ENCODE results near the gene SPATA7.

- TF ChIP-seq POLR2A (IDR thresholded peaks at IDR 0.05) (no peak), CTCF (IDR thresholded peaks at IDR 0.05) (no peak)
These were observed 90.8 kb downstream of the SPATA7 start for GRCh38 chr14:88476214-88476774.

Data from body of pancreas (tissue), 4 donors.